ENCODE results near the gene SLN. TPM values are rescaled to one million over a fixed set of nuclear protein-coding genes. Genes with fewer than 3 reads are reported as not detected.

SLN gene
- total and polyA plus RNA-seq, 2 experiments from 2014 or later: 13.7 to 15.8 TPM

DNA sequence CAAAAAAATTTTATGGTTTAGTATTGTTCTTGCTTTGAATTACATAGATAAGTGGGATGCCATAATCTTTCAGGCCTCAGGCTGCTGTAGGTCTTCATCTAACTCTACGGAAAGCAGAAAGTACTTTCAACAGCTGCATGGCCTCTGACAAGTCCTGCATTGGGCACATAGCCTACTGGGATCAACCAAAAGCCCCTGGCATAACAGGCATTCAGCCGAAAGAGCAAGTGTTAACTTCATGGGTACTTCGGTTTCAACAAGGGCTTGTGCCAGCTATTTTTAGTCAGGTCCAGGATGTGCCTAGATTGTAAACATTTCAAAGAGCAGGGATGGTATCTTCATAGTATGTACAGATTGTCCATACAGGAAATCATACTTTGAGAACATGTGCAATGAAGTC lies 3.1 kb downstream of the SLN start:
- Histone ChIP-seq H3K27me3 (no peaks in the 10 kb centered on the region), H4K20me1 (ENCODE audit: insufficient read depth, poor library complexity, severe bottlenecking) (no peaks in the 10 kb centered on the region), H3K27ac (no peak overlapping the region), H3K4me3 (no peak overlapping the region), H2AFZ (no peak overlapping the region), H3K36me3 (replicated peaks; ENCODE audit: insufficient read depth, low read depth) (no peaks in the 10 kb centered on the region), H3K79me2 (no peaks in the 10 kb centered on the region), H3K9me2 (replicated peaks; ENCODE audit: insufficient read depth) (no peaks in the 10 kb centered on the region), H3K9me3 (ENCODE audit: low read depth) (no peaks in the 10 kb centered on the region), H3K4me2 (no peak overlapping the region), H3K4me1 (ENCODE audit: insufficient read depth) (peaks cover 5% of the 10 kb centered on the region)
- WGBS (ENCODE audit: low lambda C conversion rate, missing lambda C conversion rate): 82% methylated on average over 3 of the region's 3 CpGs
- TF ChIP-seq, protein P1, sequence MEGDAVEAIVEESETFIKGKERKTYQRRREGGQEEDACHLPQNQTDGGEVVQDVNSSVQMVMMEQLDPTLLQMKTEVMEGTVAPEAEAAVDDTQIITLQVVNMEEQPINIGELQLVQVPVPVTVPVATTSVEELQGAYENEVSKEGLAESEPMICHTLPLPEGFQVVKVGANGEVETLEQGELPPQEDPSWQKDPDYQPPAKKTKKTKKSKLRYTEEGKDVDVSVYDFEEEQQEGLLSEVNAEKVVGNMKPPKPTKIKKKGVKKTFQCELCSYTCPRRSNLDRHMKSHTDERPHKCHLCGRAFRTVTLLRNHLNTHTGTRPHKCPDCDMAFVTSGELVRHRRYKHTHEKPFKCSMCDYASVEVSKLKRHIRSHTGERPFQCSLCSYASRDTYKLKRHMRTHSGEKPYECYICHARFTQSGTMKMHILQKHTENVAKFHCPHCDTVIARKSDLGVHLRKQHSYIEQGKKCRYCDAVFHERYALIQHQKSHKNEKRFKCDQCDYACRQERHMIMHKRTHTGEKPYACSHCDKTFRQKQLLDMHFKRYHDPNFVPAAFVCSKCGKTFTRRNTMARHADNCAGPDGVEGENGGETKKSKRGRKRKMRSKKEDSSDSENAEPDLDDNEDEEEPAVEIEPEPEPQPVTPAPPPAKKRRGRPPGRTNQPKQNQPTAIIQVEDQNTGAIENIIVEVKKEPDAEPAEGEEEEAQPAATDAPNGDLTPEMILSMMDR (IDR thresholded peaks at IDR 0.05; ENCODE audit: poor library complexity): no peak
- no peak for TF ChIP-seq EZH2phosphoT487 (IDR thresholded peaks at IDR 0.05; ENCODE audit: low read depth, severe bottlenecking, unreplicated experiment)
- TF ChIP-seq EZH2 (IDR thresholded peaks at IDR 0.05; ENCODE audit: borderline replicate concordance): no peak
- no peak for DNase-seq (ENCODE audit: low spot score)

DNA sequence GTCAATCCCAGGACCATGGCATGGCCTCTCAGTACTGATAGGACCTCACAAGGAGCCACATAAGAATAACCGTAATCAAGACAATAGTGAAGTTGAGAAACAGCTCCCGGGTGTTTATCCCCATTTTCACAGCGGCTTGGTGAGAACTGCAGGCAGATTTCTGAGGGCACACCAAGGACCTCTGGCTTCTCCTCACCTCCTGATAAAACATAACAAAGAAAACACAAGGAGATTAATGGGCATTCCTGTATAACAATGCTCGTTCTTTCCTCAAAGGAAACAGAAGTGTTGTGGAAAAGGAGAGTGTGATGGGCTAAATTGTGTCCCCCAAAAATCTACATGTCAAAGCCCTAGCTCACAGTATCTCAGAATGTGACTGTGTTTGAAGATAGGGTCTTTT lies 4.0 kb downstream of the SLN start:
- Histone ChIP-seq H3K9me3 (ENCODE audit: low read depth) (no peaks in the 10 kb centered on the region), H3K27ac (no peak overlapping the region), H3K4me1 (ENCODE audit: insufficient read depth) (peaks cover 8% of the 10 kb centered on the region), H3K36me3 (replicated peaks; ENCODE audit: insufficient read depth, low read depth) (no peaks in the 10 kb centered on the region), H3K9me2 (replicated peaks; ENCODE audit: insufficient read depth) (no peaks in the 10 kb centered on the region), H3K4me2 (no peak overlapping the region), H3K27me3 (no peaks in the 10 kb centered on the region), H4K20me1 (ENCODE audit: insufficient read depth, poor library complexity, severe bottlenecking) (no peaks in the 10 kb centered on the region), H3K4me3 (no peak overlapping the region), H2AFZ (no peak overlapping the region), H3K79me2 (no peaks in the 10 kb centered on the region)
- TF ChIP-seq EZH2phosphoT487 (IDR thresholded peaks at IDR 0.05; ENCODE audit: low read depth, severe bottlenecking, unreplicated experiment) (no peak), EZH2 (IDR thresholded peaks at IDR 0.05; ENCODE audit: borderline replicate concordance) (no peak)
- TF ChIP-seq, protein P1 (IDR thresholded peaks at IDR 0.05; ENCODE audit: poor library complexity): no peak
- no peak for DNase-seq (ENCODE audit: low spot score)
- 49% methylated on average over 4 of the region's 4 CpGs for WGBS (ENCODE audit: low lambda C conversion rate, missing lambda C conversion rate)

DNA sequence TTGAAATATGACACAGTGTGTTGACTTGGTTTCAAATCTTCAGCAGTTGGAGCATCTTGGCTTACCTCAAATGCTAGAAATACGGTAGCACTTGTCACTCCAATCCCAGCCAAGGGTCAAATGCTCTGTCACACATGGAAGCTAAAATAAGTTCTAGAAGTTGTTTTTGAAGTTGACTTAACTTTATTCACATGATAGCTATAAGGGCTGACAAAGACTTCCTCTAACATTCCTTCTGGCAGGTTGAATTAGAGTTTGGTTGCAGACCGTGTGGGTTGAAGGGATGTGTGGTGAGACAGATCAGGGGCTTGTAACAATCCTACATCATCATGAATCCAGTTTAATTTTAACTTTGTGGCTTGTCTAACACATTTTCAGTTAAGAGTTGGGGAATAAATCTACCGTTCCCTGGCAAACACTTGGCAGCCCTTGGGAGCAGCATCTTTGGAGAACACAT lies 4.6 kb downstream of the SLN start:
- WGBS (ENCODE audit: low lambda C conversion rate, missing lambda C conversion rate): 87% methylated on average over 3 of the region's 3 CpGs
- Histone ChIP-seq H3K27me3 (no peaks in the 10 kb centered on the region), H3K36me3 (replicated peaks; ENCODE audit: insufficient read depth, low read depth) (no peaks in the 10 kb centered on the region), H3K79me2 (no peaks in the 10 kb centered on the region), H3K27ac (no peak overlapping the region), H3K4me2 (no peak overlapping the region), H3K4me3 (no peak overlapping the region), H4K20me1 (ENCODE audit: insufficient read depth, poor library complexity, severe bottlenecking) (no peaks in the 10 kb centered on the region), H3K4me1 (ENCODE audit: insufficient read depth) (peaks cover 13% of the 10 kb centered on the region), H2AFZ (no peak overlapping the region), H3K9me2 (replicated peaks; ENCODE audit: insufficient read depth) (no peaks in the 10 kb centered on the region), H3K9me3 (ENCODE audit: low read depth) (no peaks in the 10 kb centered on the region)
- DNase-seq (ENCODE audit: low spot score): no peak
- TF ChIP-seq, protein P1 (IDR thresholded peaks at IDR 0.05; ENCODE audit: poor library complexity): no peak
- TF ChIP-seq EZH2 (IDR thresholded peaks at IDR 0.05; ENCODE audit: borderline replicate concordance) (no peak), EZH2phosphoT487 (IDR thresholded peaks at IDR 0.05; ENCODE audit: low read depth, severe bottlenecking, unreplicated experiment) (no peak)

DNA sequence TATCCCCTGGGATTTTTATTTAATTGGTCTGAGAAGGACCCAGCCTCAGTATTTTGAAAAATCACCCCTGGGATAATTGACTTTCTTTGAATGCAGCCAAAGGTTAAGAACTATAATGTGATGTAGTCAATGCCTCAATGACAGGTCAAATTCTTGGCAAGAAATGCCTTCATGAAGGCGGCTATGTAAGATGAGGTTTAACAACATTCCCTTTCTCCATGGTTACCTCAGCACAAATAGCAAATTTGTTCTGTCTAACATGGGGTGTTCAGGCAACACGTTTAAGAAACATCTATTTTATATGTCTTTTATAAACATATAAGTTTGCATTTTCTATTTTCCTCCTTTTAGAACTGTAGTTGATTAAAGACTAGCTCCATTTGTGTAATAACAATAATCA lies 5.3 kb downstream of the SLN start:
- H3K36me3 ChIP-seq (replicated peaks; ENCODE audit: insufficient read depth, low read depth): no peaks in the 10 kb centered on the region
- H3K9me3 ChIP-seq (ENCODE audit: low read depth): no peaks in the 10 kb centered on the region
- no peaks in the 10 kb centered on the region for H3K9me2 ChIP-seq (replicated peaks; ENCODE audit: insufficient read depth)
- peaks cover 14% of the 10 kb centered on the region for H3K4me1 ChIP-seq (ENCODE audit: insufficient read depth)
- DNase-seq (ENCODE audit: low spot score): no peak
- no peak overlapping the region for H3K4me2 ChIP-seq
- no peaks in the 10 kb centered on the region for H4K20me1 ChIP-seq (ENCODE audit: insufficient read depth, poor library complexity, severe bottlenecking)
- no peak overlapping the region for H3K27ac ChIP-seq
- H3K4me3 ChIP-seq: no peak overlapping the region
- H2AFZ ChIP-seq: no peak overlapping the region
- H3K27me3 ChIP-seq: no peaks in the 10 kb centered on the region
- 68% methylated on average over 2 of the region's 2 CpGs for WGBS (ENCODE audit: low lambda C conversion rate, missing lambda C conversion rate)
- H3K79me2 ChIP-seq: no peaks in the 10 kb centered on the region
- TF ChIP-seq EZH2phosphoT487 (IDR thresholded peaks at IDR 0.05; ENCODE audit: low read depth, severe bottlenecking, unreplicated experiment): no peak
- TF ChIP-seq EZH2 (IDR thresholded peaks at IDR 0.05; ENCODE audit: borderline replicate concordance): no peak
- TF ChIP-seq, protein P1 (IDR thresholded peaks at IDR 0.05; ENCODE audit: poor library complexity): no peak

All from hepatocyte (in vitro differentiated cells).